OCI-LY7 (cell line): ENCODE data around the gene MCM6.
A peak's percentile ranks its signal among the peaks of the same experiment; 100 is the strongest.

Source experiments
- EZH2phosphoT487 ChIP-seq: fragments of 200-600 bp; sonication (generic); IDR thresholded peaks from 2 replicates; pipeline ENCODE4 v1.6.1; 2018; ENCODE audit warnings: low read depth, borderline replicate concordance, mild to moderate bottlenecking, mixed run types, antibody characterized with exemption, low read length, moderate library complexity, mixed read lengths
- TF ChIP-seq, protein P1 (sequence below): fragments of 200-600 bp; sonication (generic); conservative IDR thresholded peaks from 2 replicates; pipeline ENCODE4 v1.5.1; 2014; ENCODE audit warnings: mild to moderate bottlenecking, antibody characterized with exemption, low read length, moderate library complexity, mixed read lengths

- TF ChIP-seq, protein P1, sequence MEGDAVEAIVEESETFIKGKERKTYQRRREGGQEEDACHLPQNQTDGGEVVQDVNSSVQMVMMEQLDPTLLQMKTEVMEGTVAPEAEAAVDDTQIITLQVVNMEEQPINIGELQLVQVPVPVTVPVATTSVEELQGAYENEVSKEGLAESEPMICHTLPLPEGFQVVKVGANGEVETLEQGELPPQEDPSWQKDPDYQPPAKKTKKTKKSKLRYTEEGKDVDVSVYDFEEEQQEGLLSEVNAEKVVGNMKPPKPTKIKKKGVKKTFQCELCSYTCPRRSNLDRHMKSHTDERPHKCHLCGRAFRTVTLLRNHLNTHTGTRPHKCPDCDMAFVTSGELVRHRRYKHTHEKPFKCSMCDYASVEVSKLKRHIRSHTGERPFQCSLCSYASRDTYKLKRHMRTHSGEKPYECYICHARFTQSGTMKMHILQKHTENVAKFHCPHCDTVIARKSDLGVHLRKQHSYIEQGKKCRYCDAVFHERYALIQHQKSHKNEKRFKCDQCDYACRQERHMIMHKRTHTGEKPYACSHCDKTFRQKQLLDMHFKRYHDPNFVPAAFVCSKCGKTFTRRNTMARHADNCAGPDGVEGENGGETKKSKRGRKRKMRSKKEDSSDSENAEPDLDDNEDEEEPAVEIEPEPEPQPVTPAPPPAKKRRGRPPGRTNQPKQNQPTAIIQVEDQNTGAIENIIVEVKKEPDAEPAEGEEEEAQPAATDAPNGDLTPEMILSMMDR: 0 out of 2 replicates have a peak, but pooled peaks have one; percentile 15
- no peak for TF ChIP-seq EZH2phosphoT487
These were observed at the start of gene MCM6 for GRCh38 chr2:135876066-135876711.
